Nephron progenitor cell (in vitro differentiated cells): ENCODE measurements around the gene PISD.

Experiments
- DNase-seq: peaks from one replicate; pipeline ENCODE4 v3.0.0; 2021
- H3K27ac Mint-ChIP-seq: 2 replicates; pipeline ENCODE4 v1.8.0; 2021; ENCODE audit warnings: mild to moderate bottlenecking, moderate library complexity, mixed read lengths
- H3K27me3 Mint-ChIP-seq: 2 replicates; pipeline ENCODE4 v1.8.0; 2021; ENCODE audit warnings: mild to moderate bottlenecking, low read depth, mixed read lengths; ENCODE audit not compliant: poor library complexity
- H3K36me3 Mint-ChIP-seq: 2 replicates; pipeline ENCODE4 v1.8.0; 2021; ENCODE audit warnings: low read depth, mixed read lengths
- H3K4me1 Mint-ChIP-seq: 2 replicates; pipeline ENCODE4 v1.8.0; 2021; ENCODE audit warnings: mixed read lengths
- H3K4me3 Mint-ChIP-seq: 2 replicates; pipeline ENCODE4 v1.8.0; 2021; ENCODE audit warnings: mild to moderate bottlenecking, moderate library complexity, mixed read lengths
- H3K9me3 Mint-ChIP-seq: 2 replicates; pipeline ENCODE4 v1.8.0; 2021; ENCODE audit warnings: mild to moderate bottlenecking, moderate library complexity, mixed read lengths
- CTCF ChIP-seq: fragments of 200-600 bp; sonication (generic); IDR thresholded peaks from 2 replicates; pipeline ENCODE4 v1.5.0; 2021; ENCODE audit warnings: antibody characterized with exemption

The PISD gene

GRCh38 chr22:31637891-31638618, 24.0 kb downstream of the PISD start:
- no peak for DNase-seq

GRCh38 chr22:31637447-31637890, 24.5 kb downstream of the PISD start:
- H3K27ac Mint-ChIP-seq, result peak overlapping the region; percentile 98
- TF ChIP-seq CTCF, result no peak

More at GRCh38 chr22:31637891-31638618, 24.0 kb downstream of the PISD start:
- Mint-ChIP-seq H3K27me3 (peaks cover 3% of the 10 kb centered on the region), H3K9me3 (no peaks in the 10 kb centered on the region), H3K36me3 (peaks cover 13% of the 10 kb centered on the region), H3K4me3 (no peak overlapping the region), H3K27ac (peak overlapping the region; percentile 98), H3K4me1 (peaks cover 46% of the 10 kb centered on the region)
- no peak for TF ChIP-seq CTCF

GRCh38 chr22:31635638-31636306, 26.2 kb downstream of the PISD start:
- TF ChIP-seq CTCF, result no peak
- Mint-ChIP-seq H3K9me3 (no peaks in the 10 kb centered on the region), H3K27ac (peak overlapping the region; percentile 77), H3K36me3 (peaks cover 4% of the 10 kb centered on the region), H3K27me3 (peaks cover 3% of the 10 kb centered on the region), H3K4me1 (peaks cover 51% of the 10 kb centered on the region), H3K4me3 (no peak overlapping the region)
- DNase-seq, result no peak

More at GRCh38 chr22:31637447-31637890, 24.5 kb downstream of the PISD start:
- Mint-ChIP-seq H3K27me3 (peaks cover 3% of the 10 kb centered on the region), H3K9me3 (no peaks in the 10 kb centered on the region), H3K36me3 (peaks cover 10% of the 10 kb centered on the region), H3K4me1 (peaks cover 46% of the 10 kb centered on the region), H3K4me3 (no peak overlapping the region)
- no peak for DNase-seq

GRCh38 chr22:31631436-31631835, 30.6 kb downstream of the PISD start:
- no peaks in the 10 kb centered on the region for H3K27me3 Mint-ChIP-seq
- peak overlapping the region; percentile 86 for H3K4me3 Mint-ChIP-seq
- H3K4me1 Mint-ChIP-seq, result peaks cover 48% of the 10 kb centered on the region
- DNase-seq, result no peak
- TF ChIP-seq CTCF, result no peak
- peaks cover 4% of the 10 kb centered on the region for H3K36me3 Mint-ChIP-seq
- H3K27ac Mint-ChIP-seq, result no peak overlapping the region
- H3K9me3 Mint-ChIP-seq, result no peaks in the 10 kb centered on the region

- peak; percentile 88 for DNase-seq
- Mint-ChIP-seq H3K27ac (no peak overlapping the region), H3K9me3 (no peaks in the 10 kb centered on the region), H3K4me1 (peaks cover 53% of the 10 kb centered on the region), H3K36me3 (no peaks in the 10 kb centered on the region), H3K27me3 (no peaks in the 10 kb centered on the region), H3K4me3 (peak overlapping the region; percentile 86)
- TF ChIP-seq CTCF, result no peak
These were observed 31.4 kb downstream of the PISD start for GRCh38 chr22:31630331-31631329.
